ENCODE data around the gene MTRF1. TPM values are rescaled to one million over a fixed set of nuclear protein-coding genes. Genes with fewer than 3 reads are reported as not detected.
A peak's percentile ranks its signal among the peaks of the same experiment; 100 is the strongest.

MTRF1 gene
- polyA plus RNA-seq, 2 of the 4 experiments (the other 2 are of a cell fraction), result 9.1 to 16.1 TPM

DNA sequence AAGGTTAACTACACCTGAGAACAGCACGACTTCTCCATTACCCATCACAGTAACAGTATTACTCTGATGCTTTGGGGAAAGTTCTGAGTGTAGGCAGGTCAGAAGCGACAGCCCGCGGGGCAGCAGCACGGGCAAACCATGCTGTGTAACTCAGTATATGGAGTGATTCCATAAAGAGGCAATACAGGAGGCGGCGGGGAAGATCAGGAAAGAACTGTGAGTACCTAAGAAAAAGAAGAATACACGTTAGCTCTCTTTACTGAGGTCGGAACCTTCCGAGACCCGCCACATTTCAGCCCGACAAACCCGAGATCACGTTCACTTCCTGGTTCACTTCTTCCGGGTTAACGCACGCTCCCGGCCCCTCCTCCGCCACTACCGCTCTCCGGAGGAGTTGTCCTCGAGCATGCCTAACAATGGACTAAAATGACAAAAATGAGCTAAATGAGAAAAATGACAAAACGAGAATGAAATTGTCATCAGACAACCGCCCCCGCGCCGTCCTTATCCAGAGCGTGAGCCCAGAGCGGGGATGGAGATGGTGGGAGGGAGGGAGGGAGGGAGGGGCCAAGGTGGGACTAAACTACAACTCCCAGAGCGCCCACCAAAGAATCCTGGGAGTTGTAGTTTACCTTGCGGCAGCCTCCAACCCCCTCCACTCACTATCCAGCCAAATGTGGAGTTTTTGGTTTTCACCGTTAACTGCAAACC is at the start of gene MTRF1 (continued):
- TF ChIP-seq, protein P1, sequence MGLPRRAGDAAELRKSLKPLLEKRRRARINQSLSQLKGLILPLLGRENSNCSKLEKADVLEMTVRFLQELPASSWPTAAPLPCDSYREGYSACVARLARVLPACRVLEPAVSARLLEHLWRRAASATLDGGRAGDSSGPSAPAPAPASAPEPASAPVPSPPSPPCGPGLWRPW (IDR thresholded peaks at IDR 0.05), result no peak
- TF ChIP-seq NR3C1 (IDR thresholded peaks at IDR 0.05) (no peak), RFX5 (IDR thresholded peaks at IDR 0.05) (no peak), ELK1 (IDR thresholded peaks at IDR 0.05; ENCODE audit: low read depth, low read length) (no peak), NPAS2 (CRISPR knock-in tag; IDR thresholded peaks at IDR 0.05; ENCODE audit: borderline replicate concordance) (no peak), HOXB5 (CRISPR knock-in tag; IDR thresholded peaks at IDR 0.05) (no peak), MYC (IDR thresholded peaks at IDR 0.05; ENCODE audit: borderline replicate concordance, low read length) (peak; percentile 59; the same call in 1 of the 2 replicates), CHD4 (IDR thresholded peaks at IDR 0.05; ENCODE audit: borderline replicate concordance) (no peak), RAD21 (conservative IDR thresholded peaks at IDR 0.05 in 1 of 2, IDR thresholded peaks at IDR 0.05 in 1 of 2) (0 out of 5 replicates have a peak, but pooled peaks of 1 of the 2 experiments have one; percentile 17), BCL3 (IDR thresholded peaks at IDR 0.05) (0 out of 3 replicates have a peak, but pooled peaks have one; percentile 23), KDM1A (IDR thresholded peaks at IDR 0.05; ENCODE audit: low read depth) (no peak), E2F6 (IDR thresholded peaks at IDR 0.05; ENCODE audit: borderline replicate concordance, low read depth) (no peak), HOXA7 (CRISPR knock-in tag; IDR thresholded peaks at IDR 0.05) (no peak), JUN (IDR thresholded peaks at IDR 0.05) (peak; percentile 52; a peak in 2 of 5 replicates), SREBF2 (IDR thresholded peaks at IDR 0.05) (no peak), ESRRA (IDR thresholded peaks at IDR 0.05; ENCODE audit: borderline replicate concordance, low read length) (no peak), FOSB (CRISPR knock-in tag; IDR thresholded peaks at IDR 0.05) (no peak), MAZ (IDR thresholded peaks at IDR 0.05; ENCODE audit: borderline replicate concordance, low read depth, low read length) (no peak), ATOH8 (CRISPR knock-in tag; IDR thresholded peaks at IDR 0.05; ENCODE audit: low read depth) (no peak), POLR2AphosphoS2 (conservative IDR thresholded peaks at IDR 0.05; ENCODE audit: low read length) (no peak)
- TF ChIP-seq, protein P2, sequence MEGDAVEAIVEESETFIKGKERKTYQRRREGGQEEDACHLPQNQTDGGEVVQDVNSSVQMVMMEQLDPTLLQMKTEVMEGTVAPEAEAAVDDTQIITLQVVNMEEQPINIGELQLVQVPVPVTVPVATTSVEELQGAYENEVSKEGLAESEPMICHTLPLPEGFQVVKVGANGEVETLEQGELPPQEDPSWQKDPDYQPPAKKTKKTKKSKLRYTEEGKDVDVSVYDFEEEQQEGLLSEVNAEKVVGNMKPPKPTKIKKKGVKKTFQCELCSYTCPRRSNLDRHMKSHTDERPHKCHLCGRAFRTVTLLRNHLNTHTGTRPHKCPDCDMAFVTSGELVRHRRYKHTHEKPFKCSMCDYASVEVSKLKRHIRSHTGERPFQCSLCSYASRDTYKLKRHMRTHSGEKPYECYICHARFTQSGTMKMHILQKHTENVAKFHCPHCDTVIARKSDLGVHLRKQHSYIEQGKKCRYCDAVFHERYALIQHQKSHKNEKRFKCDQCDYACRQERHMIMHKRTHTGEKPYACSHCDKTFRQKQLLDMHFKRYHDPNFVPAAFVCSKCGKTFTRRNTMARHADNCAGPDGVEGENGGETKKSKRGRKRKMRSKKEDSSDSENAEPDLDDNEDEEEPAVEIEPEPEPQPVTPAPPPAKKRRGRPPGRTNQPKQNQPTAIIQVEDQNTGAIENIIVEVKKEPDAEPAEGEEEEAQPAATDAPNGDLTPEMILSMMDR (IDR thresholded peaks at IDR 0.05), result no peak

GRCh38 chr13:41313117-41313516 is 49.7 kb upstream of the MTRF1 start:
- H3K4me1 ChIP-seq, result peaks cover 31% of the 10 kb centered on the region
- TF ChIP-seq MAFK (IDR thresholded peaks at IDR 0.05; ENCODE audit: partially characterized antibody), result no peak
- TF ChIP-seq FOXS1 (CRISPR knock-in tag; IDR thresholded peaks at IDR 0.05), result no peak
- no peak for TF ChIP-seq REST (IDR thresholded peaks at IDR 0.05)
- TF ChIP-seq ATOH8 (CRISPR knock-in tag; IDR thresholded peaks at IDR 0.05; ENCODE audit: low read depth), result no peak
- no peak for TF ChIP-seq CHD2 (IDR thresholded peaks at IDR 0.05; ENCODE audit: low read length, partially characterized antibody)
- no peak for FAIRE-seq
- no peak for ATAC-seq
- peak overlapping the region; percentile 71 for H3K4me2 ChIP-seq
- H3K27ac ChIP-seq, result no peak overlapping the region
- no peaks in the 10 kb centered on the region for H3K9me3 ChIP-seq
- 85% methylated on average over 5 of the region's 5 CpGs for whole genome bisulfite sequencing (ENCODE audit: missing lambda C conversion rate)
- no peak for DNase-seq (ENCODE audit: low read depth in 1 of 2, low spot score in 1 of 2)
- peak overlapping the region; percentile 98; the same call in 1 of the 3 replicates for H3K4me3 ChIP-seq
- ChIA-PET POLR2A (no interaction called here), CTCF (no interaction called here)
